ENCODE results near the gene SPTSSB.

SPTSSB gene

DNA sequence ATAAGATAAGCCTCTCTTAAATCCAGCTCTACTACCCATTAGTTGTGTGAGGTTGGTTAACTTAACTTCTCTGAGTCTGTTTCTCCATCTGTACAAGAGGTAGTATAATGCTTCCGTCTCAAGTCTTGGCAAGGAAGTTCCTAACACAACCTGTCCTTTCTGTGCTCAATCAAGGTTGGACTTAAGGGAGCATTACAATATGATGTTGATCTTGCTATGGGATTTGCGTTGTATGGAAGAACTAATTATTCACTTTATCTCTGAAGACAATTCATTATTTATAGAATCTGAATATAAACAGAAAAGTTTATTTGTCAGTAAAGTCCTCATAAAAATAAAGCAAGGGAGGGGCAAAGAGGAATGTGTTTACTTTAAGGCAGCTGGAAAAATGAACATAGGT, 18.9 kb upstream of the SPTSSB start:
- no peaks in the 10 kb centered on the region for H3K27me3 ChIP-seq
- intact Hi-C loops (cut with DNase I; ENCODE audit: low total_unique reads), result no loop called here
- H3K4me1 ChIP-seq, result no peaks in the 10 kb centered on the region
- no peak overlapping the region for H3K27ac ChIP-seq
- no peak for DNase-seq
- TF ChIP-seq, protein P1, sequence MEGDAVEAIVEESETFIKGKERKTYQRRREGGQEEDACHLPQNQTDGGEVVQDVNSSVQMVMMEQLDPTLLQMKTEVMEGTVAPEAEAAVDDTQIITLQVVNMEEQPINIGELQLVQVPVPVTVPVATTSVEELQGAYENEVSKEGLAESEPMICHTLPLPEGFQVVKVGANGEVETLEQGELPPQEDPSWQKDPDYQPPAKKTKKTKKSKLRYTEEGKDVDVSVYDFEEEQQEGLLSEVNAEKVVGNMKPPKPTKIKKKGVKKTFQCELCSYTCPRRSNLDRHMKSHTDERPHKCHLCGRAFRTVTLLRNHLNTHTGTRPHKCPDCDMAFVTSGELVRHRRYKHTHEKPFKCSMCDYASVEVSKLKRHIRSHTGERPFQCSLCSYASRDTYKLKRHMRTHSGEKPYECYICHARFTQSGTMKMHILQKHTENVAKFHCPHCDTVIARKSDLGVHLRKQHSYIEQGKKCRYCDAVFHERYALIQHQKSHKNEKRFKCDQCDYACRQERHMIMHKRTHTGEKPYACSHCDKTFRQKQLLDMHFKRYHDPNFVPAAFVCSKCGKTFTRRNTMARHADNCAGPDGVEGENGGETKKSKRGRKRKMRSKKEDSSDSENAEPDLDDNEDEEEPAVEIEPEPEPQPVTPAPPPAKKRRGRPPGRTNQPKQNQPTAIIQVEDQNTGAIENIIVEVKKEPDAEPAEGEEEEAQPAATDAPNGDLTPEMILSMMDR (IDR thresholded peaks at IDR 0.05), result no peak
- no peaks in the 10 kb centered on the region for H3K9me3 ChIP-seq
- no peaks in the 10 kb centered on the region for H3K36me3 ChIP-seq
- no peak overlapping the region for H3K4me3 ChIP-seq

DNA sequence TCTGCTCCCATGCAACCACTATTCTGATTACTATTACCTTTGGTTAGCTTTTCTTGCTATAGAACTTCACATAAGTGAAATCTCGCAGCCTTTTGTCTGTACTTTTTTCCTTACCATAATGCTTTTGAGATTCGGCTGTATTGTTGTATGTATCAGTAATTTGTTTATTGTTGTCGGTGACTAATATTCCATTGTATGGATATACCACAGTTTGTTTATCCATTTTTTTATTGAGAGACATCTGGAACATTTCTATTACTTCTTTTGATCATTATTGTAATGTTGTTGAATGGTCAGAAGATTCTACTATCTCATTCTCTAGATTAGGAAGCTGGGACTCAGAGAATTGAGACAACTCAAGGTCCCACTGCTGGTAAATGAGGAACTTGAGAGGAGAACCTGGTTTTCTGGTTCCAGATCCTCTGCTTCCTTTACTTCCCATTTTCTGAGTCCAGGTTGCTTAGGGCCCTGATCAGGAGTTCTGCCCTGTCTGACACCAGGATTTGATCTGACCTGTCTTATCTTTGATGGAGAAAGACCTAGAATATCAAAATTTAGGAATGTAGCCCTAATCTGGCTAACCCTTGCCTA, 18.2 kb upstream of the SPTSSB start:
- intact Hi-C loops (cut with DNase I; ENCODE audit: low total_unique reads), result no loop called here
- TF ChIP-seq, protein P1 (IDR thresholded peaks at IDR 0.05), result no peak
- H3K27me3 ChIP-seq, result no peaks in the 10 kb centered on the region
- no peaks in the 10 kb centered on the region for H3K4me1 ChIP-seq
- no peak for DNase-seq
- no peak overlapping the region for H3K4me3 ChIP-seq
- H3K27ac ChIP-seq, result no peak overlapping the region
- no peaks in the 10 kb centered on the region for H3K9me3 ChIP-seq
- H3K36me3 ChIP-seq, result no peaks in the 10 kb centered on the region

DNA sequence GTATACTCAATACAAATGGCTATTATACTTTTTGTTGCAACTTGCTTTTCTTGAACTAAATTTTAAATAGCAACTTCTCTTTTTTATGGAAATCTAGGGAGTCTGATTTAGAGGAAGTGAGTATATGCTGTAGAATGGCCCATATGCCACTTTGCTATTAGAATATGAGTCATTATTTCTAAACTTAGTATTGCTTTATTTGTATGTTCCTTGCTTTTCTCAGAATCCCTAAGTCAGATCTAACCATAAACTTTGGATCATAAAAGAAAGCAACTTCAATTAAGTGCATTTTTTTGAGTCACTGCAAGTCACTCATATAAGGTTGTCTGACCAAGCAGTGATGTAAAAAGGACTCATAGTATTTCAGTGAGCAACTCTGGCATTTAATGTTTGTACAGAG, 17.5 kb upstream of the SPTSSB start:
- Histone ChIP-seq H3K9me3 (no peaks in the 10 kb centered on the region), H3K4me1 (no peaks in the 10 kb centered on the region), H3K27ac (no peak overlapping the region), H3K4me3 (no peak overlapping the region), H3K36me3 (no peaks in the 10 kb centered on the region), H3K27me3 (no peaks in the 10 kb centered on the region)
- intact Hi-C loops (cut with DNase I; ENCODE audit: low total_unique reads), result no loop called here
- TF ChIP-seq, protein P1 (IDR thresholded peaks at IDR 0.05), result no peak
- no peak for DNase-seq

DNA sequence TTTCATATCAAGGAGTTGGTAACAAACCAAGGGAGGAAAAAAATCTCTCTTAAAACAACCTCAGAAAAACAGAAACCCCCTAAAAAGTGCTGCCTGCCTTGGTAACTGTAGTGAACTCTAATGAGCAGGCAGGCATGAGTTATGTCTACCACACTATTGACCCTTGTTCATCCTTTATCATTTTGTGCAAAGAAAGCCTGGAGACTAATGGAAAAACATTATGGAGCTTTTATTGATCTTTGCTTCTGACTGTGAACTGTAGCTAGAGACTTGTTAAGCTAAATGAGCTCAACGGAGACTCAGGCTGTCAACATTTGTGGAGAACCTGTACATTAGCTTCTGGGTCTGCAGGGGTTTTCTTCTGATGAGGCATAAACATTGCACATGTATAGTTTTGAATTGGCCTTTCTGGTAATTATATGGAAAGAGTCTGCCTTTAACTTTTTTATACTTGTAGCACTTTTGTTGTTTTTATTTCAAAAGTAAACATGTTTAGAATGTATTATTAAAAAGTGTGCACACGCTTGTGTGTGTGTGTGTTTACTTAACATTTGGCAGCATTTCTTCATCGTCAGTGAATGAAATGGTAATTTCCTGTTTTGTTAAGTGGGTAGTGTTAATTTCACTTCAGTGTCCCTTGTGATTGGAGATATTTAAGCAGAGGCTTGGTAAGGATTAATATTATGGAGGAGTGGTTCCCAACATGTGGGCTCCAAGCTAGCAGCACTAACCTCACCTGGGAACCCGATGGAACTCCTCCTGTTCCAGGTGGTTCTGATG, 15.9 kb upstream of the SPTSSB start:
- Histone ChIP-seq H3K9me3 (no peaks in the 10 kb centered on the region), H3K4me1 (no peaks in the 10 kb centered on the region), H3K36me3 (no peaks in the 10 kb centered on the region), H3K4me3 (no peak overlapping the region), H3K27ac (no peak overlapping the region), H3K27me3 (no peaks in the 10 kb centered on the region)
- TF ChIP-seq, protein P1 (IDR thresholded peaks at IDR 0.05), result no peak
- intact Hi-C loops (cut with DNase I; ENCODE audit: low total_unique reads), result no loop called here
- DNase-seq, result no peak

DNA sequence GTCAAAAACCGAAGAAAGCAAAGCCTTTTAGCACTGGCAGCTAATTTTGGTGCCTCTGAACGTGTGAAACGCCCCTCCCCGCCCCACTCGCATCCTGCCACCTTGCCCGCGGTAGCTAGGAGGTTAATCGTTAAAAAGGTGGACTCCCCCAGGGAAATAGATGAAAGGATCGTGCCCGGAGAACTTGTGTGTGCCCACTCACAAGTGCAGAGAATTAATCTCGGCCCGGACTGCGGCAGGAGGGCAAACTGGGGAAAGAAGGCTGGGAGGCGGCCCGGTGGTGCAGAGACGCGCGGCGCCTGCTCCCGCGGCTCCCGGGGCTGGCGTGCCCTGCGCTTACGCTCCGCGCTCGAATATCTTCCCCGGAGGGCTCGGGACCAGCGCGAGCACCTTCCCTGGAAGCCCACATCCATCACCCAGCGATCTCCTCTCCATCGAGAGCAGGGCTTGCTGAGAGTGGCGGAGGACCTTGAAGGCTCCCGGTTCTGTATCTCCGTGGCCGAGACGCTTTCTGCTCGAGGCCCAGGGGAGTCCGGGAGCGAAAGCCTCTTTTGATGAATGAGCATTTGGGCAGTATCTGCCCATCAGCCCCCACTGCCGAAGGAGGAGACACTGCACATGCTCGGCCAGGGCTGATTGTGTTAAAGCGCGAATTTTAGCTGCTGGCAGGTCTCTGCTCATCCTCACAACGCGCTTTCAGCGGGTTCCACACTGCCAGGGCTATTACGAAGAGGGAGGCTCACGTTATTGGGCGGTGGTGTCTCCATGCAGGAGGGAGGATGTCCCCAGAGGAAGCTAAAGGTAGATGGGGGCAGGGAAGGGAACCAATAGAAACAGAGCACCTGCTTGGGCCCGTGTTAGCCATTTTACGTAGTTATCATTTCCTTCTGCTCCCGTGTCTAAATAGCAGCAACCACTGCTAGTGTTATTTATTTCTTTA, 1.3 kb upstream of the SPTSSB start:
- no peak for DNase-seq
- Histone ChIP-seq H3K27ac (no peak overlapping the region), H3K9me3 (no peaks in the 10 kb centered on the region), H3K36me3 (no peaks in the 10 kb centered on the region), H3K4me1 (peaks cover 0 to 20% (median 13%) of the 10 kb centered on the region in 4 donors), H3K4me3 (peak overlapping the region; percentile 51 to 57), H3K27me3 (peaks cover 0 to 4% of the 10 kb centered on the region in 2 donors)
- TF ChIP-seq, protein P1 (IDR thresholded peaks at IDR 0.05), result no peak
- intact Hi-C loops (cut with DNase I; ENCODE audit: low total_unique reads), result no loop called here
